Neural progenitor cell (in vitro differentiated cells): ENCODE data around the gene CDK9. TPM values are rescaled to one million over a fixed set of nuclear protein-coding genes. Genes with fewer than 3 reads are reported as not detected.
"Not testable (repeated sequence)": the region's sequence is repeated elsewhere in the genome, so short reads cannot be mapped to it uniquely, and the experiment has no call there.

Experiments used
- DNase-seq: peaks from one replicate; pipeline ENCODE4 v3.0.0-alpha.2; 2016; ENCODE audit warnings: low spot score
- H2AFZ ChIP-seq: fragments of 200-600 bp; sonication (generic); replicated peaks from 2 replicates; pipeline ENCODE4 v1.6.1; 2016; ENCODE audit warnings: antibody characterized with exemption
- H3F3A ChIP-seq: fragments of 200-600 bp; sonication (generic); 2 replicates; pipeline ENCODE4 v1.6.1; 2016; ENCODE audit warnings: antibody characterized with exemption, low read depth
- H3K27ac ChIP-seq: fragments of 200-600 bp; sonication (generic); 2 replicates; pipeline ENCODE4 v1.5.1; 2016; ENCODE audit warnings: mild to moderate bottlenecking
- H3K27me3 ChIP-seq: fragments of 200-600 bp; sonication (generic); 2 replicates; pipeline ENCODE4 v1.6.1; 2016; ENCODE audit warnings: mild to moderate bottlenecking, moderate library complexity
- H3K36me3 ChIP-seq: fragments of 200-600 bp; sonication (generic); 2 replicates; pipeline ENCODE4 v1.5.1; 2016
- H3K4me1 ChIP-seq: fragments of 200-600 bp; sonication (generic); 2 replicates; pipeline ENCODE4 v1.6.1; 2016; ENCODE audit warnings: mixed run types
- H3K4me2 ChIP-seq: fragments of 200-600 bp; sonication (generic); 2 replicates; pipeline ENCODE4 v1.6.1; 2016
- H3K4me3 ChIP-seq: fragments of 200-600 bp; sonication (generic); 2 replicates; pipeline ENCODE4 v1.5.1; 2016
- H3K79me2 ChIP-seq: fragments of 200-600 bp; sonication (generic); 2 replicates; pipeline ENCODE4 v1.6.1; 2016; ENCODE audit warnings: low read depth
- H3K9ac ChIP-seq: fragments of 200-600 bp; sonication (generic); 2 replicates; pipeline ENCODE4 v1.6.1; 2016
- H3K9me3 ChIP-seq: fragments of 200-600 bp; sonication (generic); 2 replicates; pipeline ENCODE4 v1.5.1; 2016; ENCODE audit warnings: low read depth
- H4K20me1 ChIP-seq: fragments of 200-600 bp; sonication (generic); 2 replicates; pipeline ENCODE4 v1.6.1; 2016; ENCODE audit warnings: low read depth
- H3K27ac Mint-ChIP-seq: 3 replicates; pipeline ENCODE4 v1.8.0; 2021; ENCODE audit warnings: mixed read lengths
- H3K27me3 Mint-ChIP-seq: 2 replicates; pipeline ENCODE4 v1.8.0; 2022; ENCODE audit warnings: low read depth, mild to moderate bottlenecking, inconsistent platforms, moderate library complexity, mixed read lengths; ENCODE audit not compliant: insufficient read depth
- H3K36me3 Mint-ChIP-seq: 3 replicates; pipeline ENCODE4 v1.8.0; 2021; ENCODE audit warnings: mixed read lengths
- H3K4me1 Mint-ChIP-seq: 3 replicates; pipeline ENCODE4 v1.8.0; 2021; ENCODE audit warnings: mixed read lengths
- H3K4me3 Mint-ChIP-seq: 3 replicates; pipeline ENCODE4 v1.8.0; 2021; ENCODE audit warnings: mild to moderate bottlenecking, moderate library complexity, mixed read lengths
- H3K9me3 Mint-ChIP-seq: 3 replicates; pipeline ENCODE4 v1.8.0; 2020; ENCODE audit warnings: mixed read lengths
- EZH2 ChIP-seq: fragments of 200-600 bp; sonication (generic); IDR thresholded peaks from 2 replicates; pipeline ENCODE4 v1.6.1; 2017; ENCODE audit warnings: antibody characterized with exemption, mild to moderate bottlenecking, moderate library complexity
- EZH2phosphoT487 ChIP-seq: fragments of 200-600 bp; sonication (generic); IDR thresholded peaks from 2 replicates; pipeline ENCODE4 v1.6.1; 2017; ENCODE audit warnings: antibody characterized with exemption
- total RNA-seq: library from RNA; depleted of rRNA; stranded (reverse); fragments of >200 nt; gene quantifications from 2 replicates; pipeline ENCODE4 v1.2.3, GENCODE V29; 2015; ENCODE audit warnings: low replicate concordance
- TF ChIP-seq, protein P1 (sequence below): fragments of 200-600 bp; sonication (generic); IDR thresholded peaks from 2 replicates; pipeline ENCODE4 v1.5.1; 2017; ENCODE audit warnings: antibody characterized with exemption, mild to moderate bottlenecking

The CDK9 gene
- total RNA-seq, 1 donor from 2014 or later, result 22.5 TPM

DNA sequence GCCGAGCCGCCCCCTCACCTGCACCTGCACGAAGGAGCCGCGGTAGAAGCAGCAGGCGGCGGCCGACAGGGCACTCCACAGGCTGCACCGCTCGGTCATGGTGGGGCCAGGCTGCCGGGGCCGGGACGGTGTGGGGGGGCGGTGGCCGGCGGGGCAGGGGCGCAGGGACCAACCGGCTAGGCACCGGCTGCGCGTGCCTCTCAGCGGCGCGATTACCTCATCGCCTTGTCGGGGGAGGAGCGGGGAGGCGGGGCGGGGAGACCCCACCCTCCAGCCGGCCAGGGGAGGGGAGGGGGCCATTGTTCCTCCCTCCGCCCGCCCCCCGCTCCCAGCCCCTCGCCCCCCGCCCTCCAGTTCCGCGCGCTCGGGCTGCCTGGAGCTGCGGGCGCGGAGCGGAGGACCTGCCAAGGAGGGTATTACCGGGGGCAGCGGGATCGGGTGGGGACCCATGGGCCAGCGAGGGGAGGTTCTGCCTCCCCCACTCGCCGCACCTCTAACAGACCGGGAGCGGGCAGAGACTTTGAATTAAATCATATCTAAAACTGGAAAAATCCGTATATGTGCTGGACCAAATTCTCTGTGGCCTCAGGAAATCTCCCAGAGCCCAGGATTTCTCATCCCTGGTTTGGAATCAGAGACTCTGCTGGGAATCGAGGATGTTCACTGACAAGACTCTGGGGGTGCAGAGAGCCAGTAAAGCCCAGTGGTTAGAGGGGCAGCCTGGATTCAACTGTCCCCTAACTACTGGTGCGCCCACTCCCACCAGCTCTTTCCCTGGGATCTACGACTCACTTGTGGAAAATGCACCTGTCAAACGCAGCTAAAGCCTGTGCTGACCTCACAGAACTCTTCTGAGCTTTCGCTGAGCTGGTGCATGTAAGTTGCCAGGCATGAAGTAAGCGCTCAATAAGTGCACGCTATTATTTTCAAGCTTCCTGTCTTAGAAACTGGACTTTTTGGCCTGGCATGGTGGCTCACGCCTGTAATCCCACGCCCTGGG is 30.5 kb upstream of the CDK9 start:
- no peaks in the 10 kb centered on the region for H3K36me3 ChIP-seq
- peaks cover 18% of the 10 kb centered on the region for H3F3A ChIP-seq
- Mint-ChIP-seq H3K27ac (no peak overlapping the region), H3K4me1 (peaks cover 4% of the 10 kb centered on the region), H3K4me3 (peak overlapping the region; percentile 75), H3K27me3 (peaks cover 34% of the 10 kb centered on the region), H3K36me3 (no peaks in the 10 kb centered on the region), H3K9me3 (no peaks in the 10 kb centered on the region)
- no peaks in the 10 kb centered on the region for H3K9me3 ChIP-seq
- H3K27ac ChIP-seq, result no peak overlapping the region
- H3K79me2 ChIP-seq, result no peaks in the 10 kb centered on the region
- peak; percentile 89 for DNase-seq
- H4K20me1 ChIP-seq, result peaks cover 49% of the 10 kb centered on the region
- H3K4me1 ChIP-seq, result peaks cover 6% of the 10 kb centered on the region
- TF ChIP-seq EZH2phosphoT487 (no peak), EZH2 (no peak)
- TF ChIP-seq, protein P1, sequence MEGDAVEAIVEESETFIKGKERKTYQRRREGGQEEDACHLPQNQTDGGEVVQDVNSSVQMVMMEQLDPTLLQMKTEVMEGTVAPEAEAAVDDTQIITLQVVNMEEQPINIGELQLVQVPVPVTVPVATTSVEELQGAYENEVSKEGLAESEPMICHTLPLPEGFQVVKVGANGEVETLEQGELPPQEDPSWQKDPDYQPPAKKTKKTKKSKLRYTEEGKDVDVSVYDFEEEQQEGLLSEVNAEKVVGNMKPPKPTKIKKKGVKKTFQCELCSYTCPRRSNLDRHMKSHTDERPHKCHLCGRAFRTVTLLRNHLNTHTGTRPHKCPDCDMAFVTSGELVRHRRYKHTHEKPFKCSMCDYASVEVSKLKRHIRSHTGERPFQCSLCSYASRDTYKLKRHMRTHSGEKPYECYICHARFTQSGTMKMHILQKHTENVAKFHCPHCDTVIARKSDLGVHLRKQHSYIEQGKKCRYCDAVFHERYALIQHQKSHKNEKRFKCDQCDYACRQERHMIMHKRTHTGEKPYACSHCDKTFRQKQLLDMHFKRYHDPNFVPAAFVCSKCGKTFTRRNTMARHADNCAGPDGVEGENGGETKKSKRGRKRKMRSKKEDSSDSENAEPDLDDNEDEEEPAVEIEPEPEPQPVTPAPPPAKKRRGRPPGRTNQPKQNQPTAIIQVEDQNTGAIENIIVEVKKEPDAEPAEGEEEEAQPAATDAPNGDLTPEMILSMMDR, result no peak
- H3K27me3 ChIP-seq, result peaks cover 50% of the 10 kb centered on the region
- peak overlapping the region; percentile 78 for H2AFZ ChIP-seq
- no peak overlapping the region for H3K9ac ChIP-seq
- H3K4me2 ChIP-seq, result peak overlapping the region; percentile 99
- peak overlapping the region; percentile 85 for H3K4me3 ChIP-seq

DNA sequence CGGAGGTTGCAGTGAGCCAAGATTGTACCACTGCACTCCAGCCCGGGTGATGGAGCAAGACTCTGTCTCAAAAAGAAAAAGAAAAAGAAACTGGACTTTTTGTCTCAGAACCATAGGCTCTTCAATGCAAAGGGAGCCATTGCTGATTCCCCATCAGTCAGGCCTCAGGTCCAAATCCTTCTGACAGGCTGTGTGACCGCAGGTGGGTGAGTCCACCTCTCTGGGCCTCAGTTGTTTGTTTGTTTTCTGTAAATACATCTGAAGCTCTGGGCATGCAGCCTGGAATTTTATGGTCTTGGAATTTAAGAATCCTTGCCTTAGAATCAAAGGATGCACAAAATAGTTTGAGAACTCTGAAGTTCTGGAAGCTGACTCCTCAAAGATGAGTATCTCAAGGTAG is 29.6 kb upstream of the CDK9 start:
- Histone ChIP-seq H3K36me3 (no peaks in the 10 kb centered on the region), H3K27ac (no peak overlapping the region), H3K4me1 (peaks cover 6% of the 10 kb centered on the region), H3K9me3 (no peaks in the 10 kb centered on the region), H3K79me2 (no peaks in the 10 kb centered on the region), H2AFZ (no peak overlapping the region), H3K4me3 (no peak overlapping the region), H4K20me1 (peaks cover 41% of the 10 kb centered on the region), H3K9ac (no peak overlapping the region), H3K27me3 (peaks cover 50% of the 10 kb centered on the region), H3K4me2 (no peak overlapping the region), H3F3A (peaks cover 18% of the 10 kb centered on the region)
- Mint-ChIP-seq H3K36me3 (no peaks in the 10 kb centered on the region), H3K4me3 (peak overlapping the region; percentile 75), H3K27ac (no peak overlapping the region), H3K4me1 (peaks cover 4% of the 10 kb centered on the region), H3K9me3 (no peaks in the 10 kb centered on the region), H3K27me3 (peaks cover 34% of the 10 kb centered on the region)
- TF ChIP-seq EZH2phosphoT487 (no peak), EZH2 (no peak)
- TF ChIP-seq, protein P1, result no peak
- DNase-seq, result no peak

DNA sequence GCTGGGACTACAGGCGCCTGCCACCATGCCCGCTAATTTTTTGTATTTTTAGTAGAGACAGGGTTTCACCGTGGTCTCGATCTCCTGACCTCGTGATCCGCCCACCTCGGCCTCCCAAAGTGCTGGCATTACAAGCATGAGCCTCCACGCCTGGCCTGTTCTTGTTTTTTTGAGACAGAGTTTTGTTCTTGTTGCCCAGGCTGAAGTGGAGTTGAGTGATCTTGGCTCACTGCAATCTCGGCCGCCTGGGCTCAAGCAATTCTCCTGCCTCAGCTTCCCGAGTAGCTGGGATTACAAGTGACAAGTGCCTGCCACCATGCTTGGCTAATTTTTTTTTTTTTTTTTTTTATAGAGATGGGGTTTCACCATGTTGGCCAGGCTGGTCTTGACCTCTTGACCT is 29.1 kb upstream of the CDK9 start:
- peaks cover 47% of the 10 kb centered on the region for H3K27me3 ChIP-seq
- peaks cover 34% of the 10 kb centered on the region for H3K27me3 Mint-ChIP-seq
- H3K27ac ChIP-seq, H3K9me3 Mint-ChIP-seq, H3K36me3 ChIP-seq, H3K4me2 ChIP-seq, H3K4me3 ChIP-seq, H3K4me3 Mint-ChIP-seq, H2AFZ ChIP-seq, H3K9ac ChIP-seq, H3K9me3 ChIP-seq, H3K27ac Mint-ChIP-seq, H3K79me2 ChIP-seq, H3K4me1 Mint-ChIP-seq, DNase-seq, H3K36me3 Mint-ChIP-seq: not testable (repeated sequence)
- peaks cover 10% of the 10 kb centered on the region for H3K4me1 ChIP-seq
- H3F3A ChIP-seq, result peaks cover 18% of the 10 kb centered on the region
- peaks cover 36% of the 10 kb centered on the region for H4K20me1 ChIP-seq

DNA sequence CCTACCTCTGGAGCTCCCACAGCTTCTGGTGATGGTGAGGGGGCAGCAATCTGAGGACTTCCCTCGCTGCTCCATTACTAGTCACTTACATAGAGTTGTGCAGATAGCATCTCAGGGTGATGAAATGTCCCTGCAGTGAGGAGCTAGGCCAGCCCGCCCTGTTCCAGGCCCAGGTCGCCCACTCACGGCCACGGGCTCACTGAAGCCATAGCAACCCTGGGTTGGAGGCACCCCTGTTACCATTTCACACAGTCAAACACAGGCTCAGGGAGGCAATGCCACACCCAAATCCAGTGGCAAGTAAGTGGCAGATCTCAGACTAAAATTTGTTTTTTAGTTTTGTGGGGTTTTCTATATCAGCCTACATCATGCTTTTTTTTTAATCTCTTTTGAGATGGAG is 27.0 kb upstream of the CDK9 start:
- Histone ChIP-seq H3K9me3 (no peaks in the 10 kb centered on the region), H3K9ac (no peak overlapping the region), H3K4me2 (no peak overlapping the region), H3F3A (peaks cover 16% of the 10 kb centered on the region), H3K36me3 (no peaks in the 10 kb centered on the region), H4K20me1 (peaks cover 15% of the 10 kb centered on the region), H2AFZ (no peak overlapping the region), H3K4me1 (peaks cover 16% of the 10 kb centered on the region), H3K4me3 (no peak overlapping the region), H3K79me2 (no peaks in the 10 kb centered on the region), H3K27me3 (peaks cover 26% of the 10 kb centered on the region), H3K27ac (no peak overlapping the region)
- Mint-ChIP-seq H3K9me3 (no peaks in the 10 kb centered on the region), H3K4me3 (no peak overlapping the region), H3K4me1 (peaks cover 24% of the 10 kb centered on the region), H3K36me3 (no peaks in the 10 kb centered on the region), H3K27ac (no peak overlapping the region), H3K27me3 (peaks cover 21% of the 10 kb centered on the region)
- no peak for DNase-seq
- TF ChIP-seq EZH2 (no peak), EZH2phosphoT487 (no peak)
- TF ChIP-seq, protein P1, result no peak
